ENCODE results near the gene DNAJC3. TPM values are rescaled to one million over a fixed set of nuclear protein-coding genes. Genes with fewer than 3 reads are reported as not detected.
A peak's percentile ranks its signal among the peaks of the same experiment; 100 is the strongest.

The DNAJC3 gene
- total RNA-seq, 1 experiment from 2014 or later, result 21.2 TPM

GRCh38 chr13:95641291-95642027, 35.5 kb upstream of the DNAJC3 start:
- H2AFZ ChIP-seq (ENCODE audit: low read length), result no peak overlapping the region
- peaks cover 2% of the 10 kb centered on the region; the same call in 1 of the 2 replicates for H3K4me1 ChIP-seq (ENCODE audit: insufficient read depth, low read length)

More at GRCh38 chr13:95641291-95642027, 35.5 kb upstream of the DNAJC3 start:
- Histone ChIP-seq H4K20me1 (ENCODE audit: control insufficient read depth, insufficient read depth, insufficient read length) (no peaks in the 10 kb centered on the region), H2AK5ac (ENCODE audit: insufficient read length, low read length) (no peak overlapping the region), H3K4ac (ENCODE audit: low read depth, low read length) (no peak overlapping the region), H3K27ac (ENCODE audit: insufficient read length, low read depth, low read length) (no peak overlapping the region), H4K91ac (ENCODE audit: insufficient read length, low read depth, low read length) (no peak overlapping the region), H3T11ph (ENCODE audit: low read length) (no peak overlapping the region), H2BK20ac (ENCODE audit: low read depth, low read length, poor library complexity, severe bottlenecking) (no peak overlapping the region), H3K14ac (ENCODE audit: insufficient read depth, low read length) (no peak overlapping the region), H2BK15ac (ENCODE audit: low read depth, low read length) (no peak overlapping the region), H3K9ac (ENCODE audit: extremely low read depth, insufficient read length, low read length) (no peak overlapping the region), H3K79me1 (ENCODE audit: insufficient read depth, low read depth, low read length, poor library complexity, severe bottlenecking) (no peaks in the 10 kb centered on the region), H3K18ac (ENCODE audit: insufficient read length, low read depth, low read length) (no peak overlapping the region), H4K5ac (ENCODE audit: insufficient read length, low read depth, low read length) (no peak overlapping the region), H4K8ac (replicated peaks; ENCODE audit: insufficient read length, low read depth, low read length) (no peak overlapping the region), H3K27me3 (ENCODE audit: insufficient read depth, low read length) (no peaks in the 10 kb centered on the region), H3K9me3 (ENCODE audit: control insufficient read depth, low read depth, low read length) (no peaks in the 10 kb centered on the region), H3K56ac (ENCODE audit: insufficient read length, low read depth, low read length) (no peak overlapping the region), H2BK5ac (ENCODE audit: insufficient read length, low read length) (no peak overlapping the region), H2BK12ac (ENCODE audit: insufficient read length, low read depth, low read length) (no peak overlapping the region), H3K23ac (ENCODE audit: insufficient read length, low read depth, low read length) (no peak overlapping the region), H3K79me2 (ENCODE audit: insufficient read depth, low read length) (peaks cover 2% of the 10 kb centered on the region; the same call in 1 of the 2 replicates), H3K23me2 (ENCODE audit: insufficient read length, low read depth, low read length, poor library complexity, severe bottlenecking) (peaks cover 9% of the 10 kb centered on the region), H2BK120ac (ENCODE audit: low read depth, low read length, poor library complexity, severe bottlenecking) (no peak overlapping the region), H3K4me2 (ENCODE audit: insufficient read depth, insufficient read length, low read length) (peak overlapping the region; percentile 14)
- Mint-ChIP-seq H3K4me1 (peaks cover 15 to 18% of the 10 kb centered on the region in 2 experiments), H3K27me3 (ENCODE audit: low read depth) (peaks cover 7% of the 10 kb centered on the region), H3K27ac (peak overlapping the region in 1 of 3 experiments; percentile 85; a peak in 2 of 7 replicates), H3K36me3 (ENCODE audit: insufficient read depth in 1 of 3, low read depth in 3 of 3) (peaks cover 18 to 38% (median 34%) of the 10 kb centered on the region in 3 experiments), H3K9me3 (no peaks in the 10 kb centered on the region), H3K4me3 (peak overlapping the region in 1 of 2 experiments; percentile 34; a peak in 1 of 5 replicates)
- DNase-seq, result peak; percentile 66
- WGBS (ENCODE audit: extremely low coverage, insufficient read length, low lambda C conversion rate), result no CpG with 5 or more reads among the region's 58 CpGs
- no peak for TF ChIP-seq CTCF (conservative IDR thresholded peaks at IDR 0.05)

All from H9 (cell line).